GM21576 (cell line): ENCODE results near the gene PCDHB4.
"Not testable (repeated sequence)": the region's sequence is repeated elsewhere in the genome, so short reads cannot be mapped to it uniquely, and the experiment has no call there.

ENCODE experiments used
- ATAC-seq: cut with Tn5 transposase; IDR thresholded peaks from one replicate; pipeline ENCODE4 v1.9.1; 2021; ENCODE audit warnings: mild to moderate bottlenecking, moderate library complexity; ENCODE audit not compliant: unreplicated experiment

PCDHB4 gene

DNA sequence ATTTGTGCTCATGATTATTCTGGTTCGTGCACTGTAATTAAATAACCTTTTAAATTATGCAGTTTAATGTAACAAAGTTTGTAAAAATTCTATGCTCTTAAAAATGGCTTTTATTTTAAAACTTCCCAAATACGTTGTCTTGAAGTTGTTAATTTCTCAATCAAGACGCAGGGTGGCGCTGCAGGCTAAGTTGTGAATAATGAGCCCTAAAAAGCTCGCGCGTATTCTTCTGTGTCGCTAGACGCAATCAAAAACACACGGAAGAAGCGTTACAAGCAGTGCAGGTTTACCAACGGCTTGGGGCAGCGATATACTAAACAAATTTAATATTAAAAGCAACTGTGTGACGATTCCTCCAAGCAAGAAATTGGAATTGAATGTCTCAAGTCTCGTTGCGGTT, at the start of gene PCDHB4:
Gene PCDHB4, plus strand, starts transcription at position 256 of the 400 bp plus-strand sequence. CDS start 181 bp downstream, outside the sequence.
- no peak for ATAC-seq

DNA sequence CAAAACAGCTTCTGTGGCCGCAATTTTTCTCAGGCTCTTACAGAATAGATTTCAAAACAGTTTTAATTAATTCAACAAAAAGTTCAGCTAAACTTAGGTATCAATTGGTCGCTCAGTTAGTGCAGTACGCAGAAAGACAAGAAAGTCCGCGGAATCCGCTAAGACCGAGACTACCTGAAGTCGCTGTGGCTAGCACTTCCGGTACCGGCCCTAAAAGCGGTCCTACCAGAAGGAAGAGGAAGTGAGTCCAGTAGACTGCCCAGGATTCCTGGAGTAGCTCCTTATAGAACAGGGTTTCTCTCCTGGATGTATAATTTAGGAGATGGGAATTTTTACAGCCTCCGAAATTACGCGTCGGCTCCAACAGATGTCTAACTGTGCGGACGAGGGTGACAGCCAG, 43.8 kb upstream of the PCDHB4 start:
- no peak for ATAC-seq

DNA sequence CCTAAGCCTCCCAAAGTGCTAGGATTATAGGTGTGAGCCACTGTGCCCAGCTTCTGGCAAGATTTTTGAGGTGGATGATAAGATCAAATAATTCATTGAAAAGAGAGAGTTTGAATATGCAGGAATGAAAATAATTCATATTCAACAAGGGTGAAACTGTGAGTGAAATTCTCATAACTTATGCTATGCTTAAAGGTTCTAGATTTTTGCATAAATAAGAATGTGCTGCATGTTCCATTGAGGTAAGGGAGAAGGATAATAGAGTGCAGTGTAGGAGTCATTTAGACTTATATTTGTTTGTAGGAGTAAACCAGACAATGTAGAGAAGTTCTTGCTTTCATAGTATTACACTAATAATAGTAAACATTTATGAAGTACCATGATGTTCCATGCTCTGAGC, 39.4 kb upstream of the PCDHB4 start:
- no peak for ATAC-seq

DNA sequence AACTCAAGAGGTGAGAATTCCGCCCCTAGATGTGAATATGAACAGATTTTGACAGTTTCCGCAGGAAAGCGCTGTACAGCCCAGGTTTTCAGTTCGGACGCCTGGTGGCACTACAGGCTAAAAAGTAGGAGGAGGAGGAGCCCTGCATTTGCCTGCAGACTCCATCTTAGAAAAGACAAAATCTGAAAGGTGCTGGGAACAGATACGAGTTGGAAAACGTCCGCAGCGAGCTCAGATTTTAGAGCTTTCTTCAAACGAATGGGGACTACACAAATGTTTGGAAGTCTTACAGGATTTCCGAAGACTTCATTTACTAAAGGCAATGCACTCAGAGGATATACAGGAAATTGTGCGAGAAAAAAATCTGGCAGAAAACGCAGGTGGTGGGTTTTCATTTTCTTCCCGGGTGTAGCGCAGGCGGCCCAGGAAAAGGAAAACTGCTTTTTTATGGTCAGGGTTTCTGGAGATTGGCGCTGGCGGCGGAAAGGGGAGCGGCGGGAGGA, 37.1 kb upstream of the PCDHB4 start:
- ATAC-seq: no peak

DNA sequence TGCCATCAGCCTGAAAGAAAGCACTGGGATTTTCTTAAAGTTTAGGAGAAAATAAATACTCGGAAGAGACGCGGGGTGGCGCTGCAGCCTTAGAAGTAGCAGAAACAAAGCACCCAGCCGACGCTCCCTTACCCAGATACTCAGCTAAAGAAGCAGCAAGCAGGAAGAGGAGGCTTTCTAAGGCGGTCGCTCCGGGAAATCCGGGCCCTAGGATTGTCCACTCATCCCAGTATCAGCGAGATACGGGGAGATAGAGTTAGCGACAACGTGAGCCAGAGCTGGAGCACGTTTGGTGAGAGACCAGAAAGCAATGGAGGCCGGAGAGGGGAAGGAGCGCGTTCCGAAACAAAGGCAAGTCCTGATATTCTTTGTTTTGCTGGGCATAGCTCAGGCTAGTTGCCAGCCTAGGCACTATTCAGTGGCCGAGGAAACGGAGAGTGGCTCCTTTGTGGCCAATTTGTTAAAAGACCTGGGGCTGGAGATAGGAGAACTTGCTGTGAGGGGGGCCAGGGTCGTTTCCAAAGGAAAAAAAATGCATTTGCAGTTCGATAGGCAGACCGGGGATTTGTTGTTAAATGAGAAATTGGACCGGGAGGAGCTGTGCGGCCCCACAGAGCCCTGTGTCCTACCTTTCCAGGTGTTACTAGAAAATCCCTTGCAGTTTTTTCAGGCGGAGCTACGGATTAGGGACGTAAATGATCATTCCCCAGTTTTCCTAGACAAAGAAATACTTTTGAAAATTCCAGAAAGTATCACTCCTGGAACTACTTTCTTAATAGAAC, 26.9 kb upstream of the PCDHB4 start, which contains the start of gene PCDHB2:
Gene PCDHB2, plus strand, starts transcription at position 135 of the 782 bp plus-strand sequence. Its CDS starts 176 bp downstream, at position 311.
- ATAC-seq: no peak

DNA sequence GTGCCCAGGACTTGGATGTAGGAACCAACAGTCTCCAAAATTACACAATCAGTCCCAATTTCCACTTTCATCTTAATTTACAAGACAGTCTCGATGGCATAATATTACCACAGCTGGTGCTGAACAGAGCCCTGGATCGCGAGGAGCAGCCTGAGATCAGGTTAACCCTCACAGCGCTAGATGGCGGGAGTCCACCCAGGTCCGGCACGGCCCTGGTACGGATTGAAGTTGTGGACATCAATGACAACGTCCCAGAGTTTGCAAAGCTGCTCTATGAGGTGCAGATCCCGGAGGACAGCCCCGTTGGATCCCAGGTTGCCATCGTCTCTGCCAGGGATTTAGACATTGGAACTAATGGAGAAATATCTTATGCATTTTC, 26.4 kb upstream of the PCDHB4 start:
- no peak for ATAC-seq

DNA sequence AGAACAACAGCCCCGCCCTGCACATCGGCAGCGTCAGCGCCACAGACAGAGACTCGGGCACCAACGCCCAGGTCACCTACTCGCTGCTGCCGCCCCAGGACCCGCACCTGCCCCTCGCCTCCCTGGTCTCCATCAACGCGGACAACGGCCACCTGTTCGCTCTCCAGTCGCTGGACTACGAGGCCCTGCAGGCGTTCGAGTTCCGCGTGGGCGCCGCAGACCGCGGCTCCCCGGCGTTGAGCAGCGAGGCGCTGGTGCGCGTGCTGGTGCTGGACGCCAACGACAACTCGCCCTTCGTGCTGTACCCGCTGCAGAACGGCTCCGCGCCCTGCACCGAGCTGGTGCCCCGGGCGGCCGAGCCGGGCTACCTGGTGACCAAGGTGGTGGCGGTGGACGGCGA, 25.4 kb upstream of the PCDHB4 start:
- ATAC-seq: not testable (repeated sequence)

DNA sequence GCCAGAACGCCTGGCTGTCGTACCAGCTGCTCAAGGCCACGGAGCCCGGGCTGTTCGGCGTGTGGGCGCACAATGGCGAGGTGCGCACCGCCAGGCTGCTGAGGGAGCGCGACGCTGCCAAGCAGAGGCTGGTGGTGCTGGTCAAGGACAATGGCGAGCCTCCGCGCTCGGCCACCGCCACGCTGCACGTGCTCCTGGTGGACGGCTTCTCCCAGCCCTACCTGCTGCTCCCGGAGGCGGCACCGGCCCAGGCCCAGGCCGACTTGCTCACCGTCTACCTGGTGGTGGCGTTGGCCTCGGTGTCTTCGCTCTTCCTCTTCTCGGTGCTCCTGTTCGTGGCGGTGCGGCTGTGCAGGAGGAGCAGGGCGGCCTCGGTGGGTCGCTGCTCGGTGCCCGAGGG, 25.0 kb upstream of the PCDHB4 start:
- ATAC-seq: not testable (repeated sequence)

DNA sequence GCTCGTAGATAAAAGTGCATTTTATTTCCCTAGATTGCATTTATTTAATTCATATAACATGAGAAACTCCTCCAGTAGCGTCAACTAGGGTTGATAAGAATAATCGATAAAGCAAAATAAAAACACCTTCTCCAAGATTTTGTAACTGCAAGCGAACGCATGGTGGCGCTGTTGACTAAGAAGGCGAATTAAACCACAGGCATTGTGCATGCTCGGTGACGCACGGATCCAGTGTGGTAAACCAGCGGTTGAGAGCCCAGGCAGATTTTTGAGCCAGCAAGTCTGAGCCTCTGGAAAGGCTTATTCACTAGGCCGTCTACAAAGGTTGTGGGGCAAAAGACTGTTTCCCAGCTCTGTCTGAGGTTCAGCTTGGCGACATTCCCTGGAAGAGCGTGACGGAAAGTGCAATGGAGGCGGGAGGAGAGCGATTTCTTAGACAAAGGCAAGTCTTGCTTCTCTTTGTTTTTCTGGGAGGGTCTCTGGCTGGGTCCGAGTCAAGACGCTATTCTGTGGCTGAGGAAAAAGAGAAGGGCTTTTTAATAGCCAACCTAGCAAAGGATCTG, 21.3 kb upstream of the PCDHB4 start, which contains the start of gene PCDHB3:
Gene PCDHB3, plus strand, starts transcription at position 231 of the 563 bp plus-strand sequence. Its CDS starts 177 bp downstream, at position 408.
- no peak for ATAC-seq

DNA sequence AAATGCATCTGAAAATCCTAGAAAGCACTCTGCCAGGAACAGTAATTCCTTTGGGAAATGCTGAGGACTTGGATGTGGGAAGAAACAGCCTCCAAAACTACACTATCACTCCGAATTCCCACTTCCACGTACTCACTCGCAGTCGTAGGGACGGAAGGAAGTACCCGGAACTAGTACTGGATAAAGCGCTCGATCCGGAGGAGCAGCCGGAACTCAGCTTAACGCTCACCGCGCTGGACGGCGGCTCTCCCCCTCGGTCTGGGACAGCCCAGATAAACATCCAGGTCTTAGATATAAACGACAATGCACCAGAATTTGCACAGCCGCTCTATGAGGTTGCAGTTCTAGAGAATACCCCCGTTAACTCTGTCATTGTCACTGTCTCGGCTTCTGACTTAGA, 20.6 kb upstream of the PCDHB4 start:
- no peak for ATAC-seq

DNA sequence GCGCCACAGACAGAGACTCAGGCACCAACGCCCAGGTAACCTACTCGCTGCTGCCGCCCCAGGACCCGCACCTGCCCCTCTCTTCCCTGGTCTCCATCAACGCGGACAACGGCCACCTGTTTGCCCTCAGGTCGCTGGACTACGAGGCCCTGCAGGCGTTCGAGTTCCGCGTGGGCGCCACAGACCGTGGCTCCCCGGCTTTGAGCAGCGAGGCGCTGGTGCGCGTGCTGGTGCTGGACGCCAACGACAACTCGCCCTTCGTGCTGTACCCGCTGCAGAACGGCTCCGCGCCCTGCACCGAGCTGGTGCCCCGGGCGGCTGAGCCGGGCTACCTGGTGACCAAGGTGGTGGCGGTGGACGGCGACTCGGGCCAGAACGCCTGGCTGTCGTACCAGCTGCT, 19.5 kb upstream of the PCDHB4 start:
- not testable (repeated sequence) for ATAC-seq

DNA sequence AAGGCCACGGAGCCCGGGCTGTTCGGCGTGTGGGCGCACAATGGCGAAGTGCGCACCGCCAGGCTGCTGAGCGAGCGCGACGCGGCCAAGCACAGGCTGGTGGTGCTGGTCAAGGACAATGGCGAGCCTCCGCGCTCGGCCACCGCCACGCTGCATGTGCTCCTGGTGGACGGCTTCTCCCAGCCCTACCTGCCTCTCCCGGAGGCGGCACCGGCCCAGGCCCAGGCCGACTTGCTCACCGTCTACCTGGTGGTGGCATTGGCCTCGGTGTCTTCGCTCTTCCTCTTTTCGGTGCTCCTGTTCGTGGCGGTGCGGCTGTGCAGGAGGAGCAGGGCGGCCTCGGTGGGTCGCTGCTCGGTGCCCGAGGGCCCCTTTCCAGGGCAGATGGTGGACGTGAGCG, 19.1 kb upstream of the PCDHB4 start:
- ATAC-seq: not testable (repeated sequence)

DNA sequence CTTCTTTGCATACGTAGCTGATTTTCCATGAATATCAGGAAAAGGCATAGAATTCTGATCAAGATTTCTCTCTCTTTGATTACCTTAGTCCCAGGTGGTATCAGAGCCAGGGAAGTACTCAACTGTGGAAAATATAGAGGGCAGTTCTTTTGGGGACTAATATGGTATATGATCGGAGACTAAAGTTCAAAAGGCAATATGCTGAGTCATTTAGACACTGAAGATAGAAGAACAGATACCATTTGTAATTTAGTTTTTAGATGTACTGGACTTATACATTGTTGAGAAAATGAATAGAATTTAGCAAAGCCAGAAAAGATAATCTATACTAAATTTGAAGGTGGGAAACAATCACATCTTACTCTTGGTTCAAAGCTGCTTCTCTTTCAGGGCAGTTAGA, 16.3 kb upstream of the PCDHB4 start:
- ATAC-seq: no peak

DNA sequence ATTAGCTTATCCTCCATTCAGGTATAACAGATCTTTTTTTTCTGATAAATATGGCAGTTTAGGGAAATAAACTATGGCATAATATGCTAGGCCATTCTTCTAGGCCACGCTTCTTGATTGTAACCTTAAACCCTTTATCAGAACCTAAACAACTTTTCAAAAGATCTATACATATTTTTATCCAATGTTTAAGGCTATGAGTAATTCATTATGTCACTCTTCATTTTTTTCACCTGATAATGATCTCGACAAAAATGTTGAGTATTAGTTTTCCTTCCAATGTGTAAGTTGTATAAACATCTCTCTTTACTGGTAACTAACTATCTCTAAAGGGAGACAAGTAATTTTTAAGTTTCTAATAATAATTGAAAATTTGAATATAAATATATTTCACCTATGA, 2.4 kb upstream of the PCDHB4 start:
- no peak for ATAC-seq

DNA sequence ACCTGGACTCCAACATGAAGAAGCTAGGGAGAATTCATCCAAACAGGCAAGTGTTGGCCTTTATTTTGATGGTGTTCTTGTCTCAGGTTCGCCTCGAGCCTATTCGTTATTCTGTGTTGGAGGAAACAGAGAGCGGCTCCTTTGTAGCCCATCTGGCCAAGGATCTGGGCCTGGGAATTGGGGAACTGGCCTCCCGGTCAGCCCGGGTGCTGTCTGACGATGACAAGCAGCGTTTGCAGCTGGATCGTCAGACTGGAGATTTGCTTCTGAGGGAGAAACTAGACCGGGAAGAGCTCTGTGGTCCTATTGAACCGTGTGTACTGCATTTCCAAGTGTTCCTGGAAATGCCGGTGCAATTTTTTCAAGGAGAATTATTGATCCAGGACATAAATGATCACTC, 367 bp downstream of the PCDHB4 start:
- no peak for ATAC-seq

DNA sequence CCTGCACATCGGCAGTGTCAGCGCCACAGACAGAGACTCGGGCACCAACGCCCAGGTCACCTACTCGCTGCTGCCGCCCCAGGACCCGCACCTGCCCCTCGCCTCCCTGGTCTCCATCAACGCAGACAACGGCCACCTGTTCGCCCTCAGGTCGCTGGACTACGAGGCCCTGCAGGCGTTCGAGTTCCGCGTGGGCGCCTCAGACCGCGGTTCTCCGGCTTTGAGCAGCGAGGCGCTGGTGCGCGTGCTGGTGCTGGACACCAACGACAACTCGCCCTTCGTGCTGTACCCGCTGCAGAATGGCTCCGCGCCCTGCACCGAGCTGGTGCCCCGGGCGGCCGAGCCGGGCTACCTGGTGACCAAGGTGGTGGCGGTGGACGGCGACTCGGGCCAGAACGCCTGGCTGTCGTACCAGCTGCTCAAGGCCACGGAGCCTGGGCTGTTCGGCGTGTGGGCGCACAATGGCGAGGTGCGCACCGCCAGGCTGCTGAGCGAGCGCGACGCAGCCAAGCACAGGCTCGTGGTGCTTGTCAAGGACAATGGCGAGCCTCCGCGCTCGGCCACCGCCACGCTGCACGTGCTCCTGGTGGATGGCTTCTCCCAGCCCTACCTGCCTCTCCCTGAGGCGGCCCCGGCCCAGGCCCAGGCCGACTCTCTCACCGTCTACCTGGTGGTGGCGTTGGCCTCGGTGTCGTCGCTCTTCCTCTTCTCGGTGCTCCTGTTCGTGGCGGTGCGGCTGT, 1.9 kb downstream of the PCDHB4 start:
- ATAC-seq: not testable (repeated sequence)

DNA sequence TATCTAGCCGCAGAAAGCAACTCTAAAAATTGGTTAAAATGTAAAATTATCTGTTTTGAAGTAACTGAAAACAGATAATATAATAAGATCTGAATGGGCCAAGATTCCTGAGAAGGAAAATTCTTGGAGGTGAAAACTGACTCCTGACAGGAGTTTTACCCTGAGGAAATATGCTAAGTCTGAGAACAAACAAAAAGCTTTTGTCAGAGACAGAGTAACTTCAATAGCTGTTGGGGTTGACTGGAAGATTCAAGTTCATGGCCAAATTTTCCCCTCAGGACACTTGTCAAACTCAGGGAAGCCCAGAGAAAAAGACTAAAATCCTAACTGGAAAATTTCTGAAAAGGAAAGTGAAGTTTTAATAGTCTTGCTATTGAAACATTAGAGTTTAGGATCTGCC, 5.7 kb downstream of the PCDHB4 start:
- ATAC-seq: no peak

DNA sequence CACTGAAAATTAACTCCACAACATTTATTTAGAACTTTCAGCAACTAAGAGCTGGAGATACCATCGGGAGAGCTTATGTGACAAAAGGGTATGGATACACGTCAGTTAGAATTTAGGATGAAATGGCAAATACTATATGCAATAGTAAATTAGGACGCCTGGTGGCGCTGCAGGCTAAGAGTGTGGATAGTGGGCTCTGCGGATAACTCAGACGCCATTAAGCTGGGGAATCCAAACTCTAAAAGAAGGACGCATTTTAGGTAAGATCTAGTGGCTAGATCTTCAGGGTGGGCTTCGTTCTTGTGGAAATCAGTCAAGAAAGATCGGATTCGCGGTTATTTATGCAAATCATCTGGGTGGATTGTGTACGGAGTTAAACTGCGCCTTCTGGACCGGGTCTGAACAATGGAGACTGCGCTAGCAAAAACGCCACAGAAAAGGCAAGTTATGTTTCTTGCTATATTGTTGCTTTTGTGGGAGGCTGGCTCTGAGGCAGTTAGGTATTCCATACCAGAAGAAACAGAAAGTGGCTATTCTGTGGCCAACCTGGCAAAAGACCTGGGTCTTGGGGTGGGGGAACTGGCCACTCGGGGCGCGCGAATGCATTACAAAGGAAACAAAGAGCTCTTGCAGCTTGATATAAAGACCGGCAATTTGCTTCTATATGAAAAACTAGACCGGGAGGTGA, 13.6 kb downstream of the PCDHB4 start, which contains the start of gene PCDHB5:
Gene PCDHB5, plus strand, starts transcription at position 177 of the 688 bp plus-strand sequence. Its CDS starts 229 bp downstream, at position 406.
- no peak for ATAC-seq

DNA sequence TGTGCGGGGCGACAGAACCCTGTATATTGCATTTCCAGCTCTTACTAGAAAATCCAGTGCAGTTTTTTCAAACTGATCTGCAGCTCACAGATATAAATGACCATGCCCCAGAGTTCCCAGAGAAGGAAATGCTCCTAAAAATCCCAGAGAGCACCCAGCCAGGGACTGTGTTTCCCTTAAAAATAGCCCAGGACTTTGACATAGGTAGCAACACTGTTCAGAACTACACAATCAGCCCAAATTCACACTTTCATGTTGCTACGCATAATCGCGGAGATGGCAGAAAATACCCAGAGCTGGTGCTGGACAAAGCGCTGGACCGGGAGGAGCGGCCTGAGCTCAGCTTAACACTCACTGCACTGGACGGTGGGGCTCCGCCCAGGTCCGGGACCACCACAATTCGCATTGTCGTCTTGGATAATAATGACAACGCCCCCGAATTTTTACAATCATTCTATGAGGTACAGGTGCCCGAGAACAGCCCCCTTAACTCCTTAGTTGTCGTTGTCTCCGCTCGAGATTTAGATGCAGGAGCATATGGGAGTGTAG, 14.2 kb downstream of the PCDHB4 start:
- ATAC-seq: no peak

DNA sequence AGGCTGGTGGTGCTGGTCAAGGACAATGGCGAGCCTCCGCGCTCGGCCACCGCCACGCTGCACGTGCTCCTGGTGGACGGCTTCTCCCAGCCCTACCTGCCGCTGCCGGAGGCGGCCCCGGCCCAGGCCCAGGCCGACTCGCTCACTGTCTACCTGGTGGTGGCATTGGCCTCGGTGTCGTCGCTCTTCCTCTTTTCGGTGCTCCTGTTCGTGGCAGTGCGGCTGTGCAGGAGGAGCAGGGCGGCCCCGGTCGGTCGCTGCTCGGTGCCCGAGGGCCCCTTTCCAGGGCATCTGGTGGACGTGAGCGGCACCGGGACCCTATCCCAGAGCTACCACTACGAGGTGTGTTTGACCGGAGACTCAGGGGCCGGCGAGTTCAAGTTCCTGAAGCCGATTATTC, 15.7 kb downstream of the PCDHB4 start:
- ATAC-seq: not testable (repeated sequence)
